ENCODE measurements around the gene CERK.
"Not testable (repeated sequence)": the region's sequence is repeated elsewhere in the genome, so short reads cannot be mapped to it uniquely, and the experiment has no call there.

CERK gene

DNA sequence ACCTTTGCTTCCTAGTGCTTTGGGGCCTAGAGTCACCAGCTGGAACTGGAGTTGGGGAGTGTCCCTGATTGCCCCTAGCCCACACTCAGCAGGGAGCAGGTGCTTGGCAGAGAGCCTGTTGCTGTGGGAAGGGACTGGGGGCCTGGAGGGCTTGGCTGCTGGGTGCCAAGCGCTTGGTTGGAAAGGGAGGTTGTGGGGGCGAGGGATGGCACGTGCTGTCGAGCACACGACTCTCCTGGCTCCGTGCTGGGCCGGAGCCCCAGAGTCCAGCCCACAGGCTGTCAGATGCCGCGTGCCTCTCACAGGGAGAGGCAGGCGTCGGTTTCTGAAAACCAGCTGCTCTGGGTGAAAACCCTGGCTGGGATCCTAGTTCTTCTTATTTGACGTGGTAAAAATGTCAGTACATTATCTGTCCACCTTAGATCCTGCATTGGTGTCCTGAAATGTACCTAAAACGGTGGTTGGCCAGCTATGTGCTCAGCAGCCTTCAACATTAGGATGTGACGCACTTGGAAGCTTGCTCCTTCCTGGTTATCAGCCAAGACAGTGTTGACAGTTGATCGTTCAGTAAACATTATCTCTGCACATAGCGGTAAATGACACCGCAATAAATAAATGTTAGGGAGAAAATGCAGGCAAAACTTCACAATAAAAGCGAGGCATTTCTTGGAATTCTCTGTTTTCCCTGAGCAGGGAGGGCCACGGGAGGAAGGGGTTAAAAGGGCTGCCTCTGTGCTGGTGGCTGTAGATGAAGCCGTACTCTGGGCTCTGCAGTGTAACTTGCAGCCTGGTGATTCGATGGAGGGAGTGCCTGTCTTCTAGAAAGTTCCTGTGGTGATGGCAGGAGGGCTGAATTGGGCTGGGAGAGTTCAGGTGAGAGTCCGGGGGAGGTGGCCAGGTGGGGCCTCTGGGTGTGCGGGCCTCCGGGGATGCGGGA, 88.6 kb downstream of the CERK start:
- TF ChIP-seq, protein P1, sequence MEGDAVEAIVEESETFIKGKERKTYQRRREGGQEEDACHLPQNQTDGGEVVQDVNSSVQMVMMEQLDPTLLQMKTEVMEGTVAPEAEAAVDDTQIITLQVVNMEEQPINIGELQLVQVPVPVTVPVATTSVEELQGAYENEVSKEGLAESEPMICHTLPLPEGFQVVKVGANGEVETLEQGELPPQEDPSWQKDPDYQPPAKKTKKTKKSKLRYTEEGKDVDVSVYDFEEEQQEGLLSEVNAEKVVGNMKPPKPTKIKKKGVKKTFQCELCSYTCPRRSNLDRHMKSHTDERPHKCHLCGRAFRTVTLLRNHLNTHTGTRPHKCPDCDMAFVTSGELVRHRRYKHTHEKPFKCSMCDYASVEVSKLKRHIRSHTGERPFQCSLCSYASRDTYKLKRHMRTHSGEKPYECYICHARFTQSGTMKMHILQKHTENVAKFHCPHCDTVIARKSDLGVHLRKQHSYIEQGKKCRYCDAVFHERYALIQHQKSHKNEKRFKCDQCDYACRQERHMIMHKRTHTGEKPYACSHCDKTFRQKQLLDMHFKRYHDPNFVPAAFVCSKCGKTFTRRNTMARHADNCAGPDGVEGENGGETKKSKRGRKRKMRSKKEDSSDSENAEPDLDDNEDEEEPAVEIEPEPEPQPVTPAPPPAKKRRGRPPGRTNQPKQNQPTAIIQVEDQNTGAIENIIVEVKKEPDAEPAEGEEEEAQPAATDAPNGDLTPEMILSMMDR (IDR thresholded peaks at IDR 0.05; ENCODE audit: low read depth, low read length): no peak
- DNase-seq (ENCODE audit: extremely low read depth, low read depth): no peak

DNA sequence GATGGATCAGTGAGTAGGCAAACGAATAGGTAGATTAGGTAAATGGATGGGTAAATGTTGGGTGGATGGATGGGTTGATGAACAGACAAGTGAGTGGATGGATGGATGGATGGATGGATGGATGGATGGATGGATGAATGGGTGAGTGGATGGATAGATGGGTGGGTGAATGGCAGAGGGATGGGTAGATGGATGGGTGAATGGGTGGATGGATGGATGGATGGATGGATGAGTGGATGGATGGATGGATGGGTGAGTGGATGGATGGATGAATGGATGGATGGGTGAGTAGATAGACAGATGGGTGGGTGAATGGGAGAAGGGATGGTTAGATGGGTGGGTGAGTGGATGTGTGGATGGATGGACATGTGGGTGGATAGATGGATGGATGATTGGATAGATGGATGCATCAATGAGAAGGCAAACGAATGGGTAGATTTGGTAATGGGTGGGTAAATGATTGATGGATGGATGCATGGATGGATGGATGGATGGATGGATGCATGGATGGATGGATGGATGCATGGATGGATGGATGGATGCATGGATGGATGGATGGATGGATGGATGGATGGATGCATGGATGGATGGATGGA, 89.7 kb downstream of the CERK start:
- not testable (repeated sequence) for DNase-seq (ENCODE audit: extremely low read depth, low read depth)

DNA sequence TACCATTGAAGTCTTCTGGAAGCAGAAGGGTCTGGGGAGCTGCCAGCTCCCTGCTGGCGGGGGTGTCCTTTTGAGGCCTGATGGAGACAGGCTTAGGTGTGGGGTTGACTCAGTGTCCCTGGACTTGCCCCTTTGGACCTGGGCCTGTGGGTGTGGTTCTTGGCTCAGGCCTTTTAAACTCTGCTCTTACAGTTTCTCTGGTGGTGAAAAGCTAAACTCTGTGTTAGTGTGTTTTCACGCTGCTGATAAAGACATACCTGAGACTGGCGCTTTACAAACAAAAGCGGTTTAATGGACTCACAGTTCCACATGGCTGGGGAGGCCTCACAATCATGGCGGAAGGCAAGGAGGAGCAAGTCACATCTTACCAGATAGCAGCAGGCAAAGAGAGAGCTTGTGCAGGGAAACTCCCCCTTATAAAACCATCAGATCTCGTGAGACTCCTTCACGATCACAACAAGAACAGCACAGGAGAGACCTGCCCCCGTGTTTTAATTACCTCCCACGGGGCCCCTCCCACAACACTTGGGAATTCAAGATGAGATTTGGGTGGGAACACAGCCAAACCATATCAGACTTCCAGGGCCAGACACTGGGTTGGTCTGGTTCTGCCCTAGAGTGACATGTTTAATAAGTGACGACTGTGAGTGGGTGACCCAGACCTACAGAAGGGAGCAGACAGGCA, 91.4 kb downstream of the CERK start:
- TF ChIP-seq, protein P1 (IDR thresholded peaks at IDR 0.05; ENCODE audit: low read depth, low read length): no peak
- no peak for DNase-seq (ENCODE audit: extremely low read depth, low read depth)

DNA sequence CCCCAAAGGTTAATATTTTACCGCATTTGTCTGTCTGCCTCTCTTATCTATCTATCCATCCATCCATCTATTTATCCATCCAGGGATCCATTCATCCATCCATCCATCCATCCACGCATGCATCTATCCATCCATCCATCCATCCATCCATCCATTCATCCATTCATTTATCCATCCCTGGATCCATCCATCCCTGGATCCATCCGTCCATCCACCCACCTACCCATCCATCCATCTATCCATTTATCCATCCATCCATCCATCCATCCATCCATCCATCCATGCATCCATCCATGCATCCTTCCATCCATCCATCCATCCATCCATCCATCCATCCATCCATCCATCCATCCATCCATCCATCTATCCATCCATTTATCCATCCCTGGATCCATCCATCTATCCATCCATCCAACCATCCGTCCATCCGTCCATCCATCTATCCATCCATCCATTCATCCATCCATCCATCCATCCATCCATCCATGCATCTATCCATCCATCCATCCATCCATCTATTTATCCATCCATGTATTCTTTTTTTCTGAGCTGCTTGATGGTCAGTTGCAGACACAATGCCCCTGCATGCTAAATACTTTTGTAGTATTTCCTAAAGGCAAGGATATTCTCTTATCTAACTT, 95.1 kb downstream of the CERK start:
- DNase-seq (ENCODE audit: extremely low read depth, low read depth): not testable (repeated sequence)

DNA sequence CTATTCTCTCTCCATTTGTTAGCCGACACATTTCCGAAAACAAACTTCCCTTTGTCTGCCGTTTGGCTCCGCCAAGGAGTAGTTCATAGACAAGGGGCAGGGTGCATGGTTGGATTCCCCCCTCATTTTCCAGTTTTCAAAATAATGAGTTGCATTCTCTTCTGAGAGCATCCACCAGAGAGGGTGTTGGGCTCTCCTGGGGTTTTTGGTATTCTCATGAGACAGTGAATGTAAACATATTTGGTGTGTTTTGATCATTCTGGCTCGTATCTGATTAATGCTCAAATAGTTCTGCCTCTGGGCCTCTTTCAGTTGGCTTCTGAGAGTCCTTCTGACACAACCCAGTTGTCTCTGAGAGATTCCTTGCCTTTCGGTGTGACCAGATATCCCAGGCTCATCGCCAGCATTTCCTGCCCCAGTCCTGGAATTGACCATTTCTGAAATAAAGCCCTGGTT, 96.2 kb downstream of the CERK start:
- DNase-seq (ENCODE audit: extremely low read depth, low read depth): no peak
- TF ChIP-seq, protein P1 (IDR thresholded peaks at IDR 0.05; ENCODE audit: low read depth, low read length): no peak

DNA sequence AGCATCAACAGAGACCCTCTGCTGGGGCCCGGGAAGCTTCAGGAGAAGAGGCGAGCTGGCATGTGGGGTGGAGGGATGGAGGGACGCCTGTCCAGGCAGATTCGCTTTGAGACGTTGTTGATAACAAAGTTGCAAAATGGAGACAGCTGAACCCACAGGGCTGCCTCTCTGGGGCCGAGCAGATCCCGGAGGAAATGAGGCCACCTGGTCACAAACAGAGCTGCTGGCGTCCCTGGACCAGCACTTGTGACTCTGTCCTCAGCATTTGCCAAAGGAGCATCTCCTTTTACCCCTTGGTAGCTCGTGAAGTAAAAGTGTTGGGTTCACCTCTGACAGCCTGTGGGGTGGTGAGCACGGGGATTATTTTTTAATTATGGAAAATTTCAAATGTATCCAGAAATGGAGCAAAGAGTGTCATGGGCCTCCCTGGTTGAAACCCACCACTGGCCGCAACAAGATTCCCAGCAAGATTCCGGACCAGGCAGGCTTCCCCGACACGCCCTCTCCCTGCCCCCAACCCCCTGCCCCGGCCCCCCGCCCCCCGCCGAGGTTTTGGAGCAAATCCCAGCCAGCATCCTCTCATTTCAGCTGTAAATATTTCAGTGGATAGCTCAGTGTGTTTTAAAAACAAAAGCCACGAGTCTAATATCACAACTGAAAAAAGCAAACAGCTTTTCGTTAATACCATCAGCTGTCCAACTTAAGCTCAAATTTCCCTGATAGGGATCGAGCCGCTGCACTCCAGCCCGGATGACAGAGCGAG, 97.6 kb downstream of the CERK start:
- DNase-seq (ENCODE audit: extremely low read depth, low read depth): no peak
- TF ChIP-seq, protein P1 (IDR thresholded peaks at IDR 0.05; ENCODE audit: low read depth, low read length): no peak

DNA sequence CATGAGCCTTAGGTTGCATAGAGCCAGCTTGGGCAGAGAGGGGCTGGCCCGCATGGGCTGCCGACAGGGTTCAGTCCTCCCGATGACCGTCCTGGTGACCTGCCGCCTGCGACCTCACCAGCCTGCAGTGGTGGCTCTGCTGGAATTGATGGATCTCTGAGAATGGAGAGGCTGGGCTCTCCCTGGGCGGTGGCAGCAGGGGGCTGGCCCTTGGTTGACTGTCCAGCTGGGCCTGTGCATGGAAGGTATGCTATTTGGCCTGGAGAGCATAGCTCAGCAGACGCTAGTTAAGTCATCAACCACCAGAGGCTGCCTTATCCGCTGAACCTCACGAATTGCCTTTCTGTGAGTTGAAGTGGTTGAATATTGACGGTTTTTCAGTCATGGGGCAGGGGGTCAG, 98.2 kb downstream of the CERK start:
- no peak for DNase-seq (ENCODE audit: extremely low read depth, low read depth)
- TF ChIP-seq, protein P1 (IDR thresholded peaks at IDR 0.05; ENCODE audit: low read depth, low read length): no peak

Data from AG09319 (cell line).